Mucosa of descending colon (tissue), 3 donors: ENCODE results near the gene DNAH17. TPM values are rescaled to one million over a fixed set of nuclear protein-coding genes. Genes with fewer than 3 reads are reported as not detected.

ENCODE experiments used
- ATAC-seq: fragments of 200-7000 bp; cut with Tn5 transposase; one replicate; pipeline ENCODE4 v1.9.1; 2020; ENCODE audit warnings: mild to moderate bottlenecking, moderate library complexity
- DNase-seq, 3 donors: peaks; one replicate each; pipeline ENCODE4 v3.0.0-alpha.2; 2020
- H3K36me3 ChIP-seq: fragments of 200-600 bp; one replicate; pipeline ENCODE4 v1.8.0; 2021; ENCODE audit warnings: low read depth, mild to moderate bottlenecking
- H3K4me1 ChIP-seq: fragments of 200-600 bp; one replicate; pipeline ENCODE4 v1.8.0; 2021; ENCODE audit warnings: low read depth, mild to moderate bottlenecking
- H3K4me3 ChIP-seq: fragments of 200-600 bp; one replicate; pipeline ENCODE4 v1.8.0; 2021; ENCODE audit warnings: mild to moderate bottlenecking
- H3K9me3 ChIP-seq: fragments of 200-600 bp; one replicate; pipeline ENCODE4 v1.8.0; 2021; ENCODE audit warnings: mild to moderate bottlenecking
- CTCF ChIP-seq: fragments of 200-600 bp; IDR thresholded peaks from one replicate; pipeline ENCODE4 v1.8.0; 2022; ENCODE audit warnings: antibody characterized with exemption, mild to moderate bottlenecking
- intact Hi-C, 2 donors: fragments of 100-400 bp; cut with DNase I in 1 of 2; cut with micrococcal nuclease in 1 of 2; formaldehyde crosslinking; loops; one replicate each; pipeline versions ENCODE4 v1.11.0 to v1.11.1; 2022; cut with DNase I, micrococcal nuclease
- total RNA-seq, 3 donors: library from RNA; stranded (reverse); fragmentation: NEBNext Ultra II Directional in 2 of 3; extraction: Animal tissue kit (Norgen Biotek cat#: 25700) in 2 of 3; gene quantifications; one replicate each; pipeline versions ENCODE4 v1.2.1 to v1.2.4, GENCODE V29; 2021 to 2023
- donor health status: DM: no; HTN: no; CAD: no; lungs with moderate emphysema.
- donor health status: DM: no; HTN: no; CAD: no.
- donor health status: DM: no; HTN: yes; CAD: no.

DNAH17 gene
- total RNA-seq, 3 donors from 2014 or later: 0.06 to 0.17 TPM; not detected in 1

- TF ChIP-seq CTCF: no peak
- H3K36me3 ChIP-seq: no peaks in the 10 kb centered on the region
- no peaks in the 10 kb centered on the region for H3K9me3 ChIP-seq
- no peak overlapping the region for H3K4me3 ChIP-seq
- ATAC-seq: no peak
- intact Hi-C loops: no loop called here
- DNase-seq: no peak
- no peaks in the 10 kb centered on the region for H3K4me1 ChIP-seq
Measured at GRCh38 chr17:78620099-78620498, 42.9 kb upstream of the DNAH17 start.

GRCh38 chr17:78619334-78619733 is 42.1 kb upstream of the DNAH17 start:
- H3K36me3 ChIP-seq: no peaks in the 10 kb centered on the region
- DNase-seq (no peak), ATAC-seq (no peak)
- no peaks in the 10 kb centered on the region for H3K4me1 ChIP-seq
- intact Hi-C loops: no loop called here
- no peaks in the 10 kb centered on the region for H3K9me3 ChIP-seq
- H3K4me3 ChIP-seq: no peak overlapping the region
- TF ChIP-seq CTCF: no peak

- no peak for TF ChIP-seq CTCF
- H3K9me3 ChIP-seq: no peaks in the 10 kb centered on the region
- no peak overlapping the region for H3K4me3 ChIP-seq
- intact Hi-C loops: no loop called here
- ATAC-seq (no peak), DNase-seq (no peak)
- no peaks in the 10 kb centered on the region for H3K36me3 ChIP-seq
- H3K4me1 ChIP-seq: no peaks in the 10 kb centered on the region
Measured at GRCh38 chr17:78618264-78619066, 41.3 kb upstream of the DNAH17 start.

GRCh38 chr17:78617511-78618061 is 40.4 kb upstream of the DNAH17 start:
- Histone ChIP-seq H3K9me3 (no peaks in the 10 kb centered on the region), H3K4me1 (no peaks in the 10 kb centered on the region), H3K36me3 (no peaks in the 10 kb centered on the region), H3K4me3 (no peak overlapping the region)
- no peak for TF ChIP-seq CTCF
- intact Hi-C loops: no loop called here
- ATAC-seq (no peak), DNase-seq (no peak)

GRCh38 chr17:78616946-78617345 is 39.8 kb upstream of the DNAH17 start:
- no peaks in the 10 kb centered on the region for H3K4me1 ChIP-seq
- no peak overlapping the region for H3K4me3 ChIP-seq
- DNase-seq (no peak), ATAC-seq (no peak)
- H3K9me3 ChIP-seq: no peaks in the 10 kb centered on the region
- TF ChIP-seq CTCF: no peak
- intact Hi-C loops: no loop called here
- no peaks in the 10 kb centered on the region for H3K36me3 ChIP-seq
